RCC 7860 (cell line): Measurements from ENCODE around the gene ZNF831.

Source experiments
- DNase-seq: peaks from one replicate; pipeline ENCODE4 v3.0.0-alpha.2; 2015; ENCODE audit warnings: low spot score
- FAIRE-seq: peaks from 2 replicates; lab custom pipeline; 2012; peaks lifted over from hg19 to GRCh38; lab: Jason Lieb, UNC

Gene ZNF831

DNA sequence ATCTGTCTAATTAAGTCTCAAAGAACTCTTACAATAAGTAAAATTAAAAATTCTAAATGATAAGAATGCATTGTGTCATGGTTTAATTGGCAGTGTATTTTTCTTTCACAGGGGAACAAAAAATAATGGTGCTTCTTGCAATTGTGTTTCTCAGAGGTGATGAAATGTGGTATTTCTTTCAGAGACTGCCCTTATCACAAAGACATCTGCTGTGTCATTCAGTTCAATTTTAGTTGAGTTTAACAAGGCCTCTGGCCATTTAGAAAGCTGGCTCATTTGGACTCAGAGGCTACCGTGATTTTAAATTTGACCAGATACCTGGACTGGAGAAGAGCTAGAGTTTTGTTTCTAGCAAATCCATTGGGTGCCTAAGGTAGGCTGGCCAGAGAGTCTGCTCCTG lies 23.6 kb upstream of the ZNF831 start:
- FAIRE-seq, result no peak

DNA sequence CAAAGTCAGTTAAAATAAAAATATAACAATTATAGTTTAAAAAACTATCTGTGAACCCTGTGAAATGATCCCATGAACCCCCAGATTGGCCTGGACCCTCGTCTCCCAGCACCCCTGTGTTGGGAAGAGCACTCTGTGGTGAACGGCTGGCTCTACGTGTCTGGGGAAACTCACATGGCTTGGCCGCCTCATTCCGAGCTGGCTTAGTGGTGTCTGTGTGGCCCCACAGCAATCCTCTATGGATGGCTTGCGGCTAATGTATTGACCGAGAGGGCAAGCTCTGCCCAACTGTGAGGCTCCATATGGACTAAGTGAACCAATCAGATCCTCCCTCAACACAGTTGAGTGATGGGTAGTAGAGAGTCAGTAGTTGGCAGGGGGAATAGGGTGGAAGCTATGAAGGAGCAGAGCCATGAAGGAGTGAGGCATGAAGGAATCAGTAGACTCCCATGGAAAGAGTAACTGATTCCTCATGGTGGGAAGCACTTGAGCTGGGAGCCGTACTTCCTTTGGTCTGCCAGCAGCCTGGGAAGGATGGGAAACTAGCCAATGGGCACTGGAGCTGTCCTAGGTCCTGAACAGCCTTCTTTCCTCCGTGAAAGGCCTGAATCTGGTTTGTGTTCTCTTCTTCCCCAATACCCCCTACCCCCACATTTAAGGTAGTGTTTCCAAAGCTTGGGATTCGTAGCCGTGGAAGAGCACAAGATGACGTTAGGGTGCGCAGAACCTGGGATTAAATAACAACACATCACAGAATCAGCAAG lies 21.6 kb upstream of the ZNF831 start:
- DNase-seq (no peak), FAIRE-seq (no peak)

More for the DNA sequence above, 23.6 kb upstream of the ZNF831 start:
- no peak for DNase-seq

DNA sequence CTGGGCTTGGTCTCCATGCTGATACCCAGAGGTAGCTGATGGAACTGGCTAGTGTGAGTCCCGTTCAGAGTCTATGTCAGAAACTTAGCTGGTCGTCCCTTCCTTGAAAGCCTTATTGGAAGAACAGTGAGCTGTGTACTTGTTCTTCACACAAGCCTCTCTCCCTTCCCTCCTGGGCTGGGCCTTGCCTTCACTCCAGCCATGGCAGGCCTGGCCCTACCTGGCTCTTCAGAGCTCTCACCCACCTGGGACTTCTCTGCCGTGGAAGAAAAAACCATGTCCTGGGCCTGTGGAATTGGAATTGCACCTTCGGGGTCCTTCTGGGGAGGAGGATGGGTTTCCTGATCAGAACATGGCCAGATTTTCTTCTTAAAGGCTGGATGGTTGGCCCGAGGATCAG lies 20.3 kb upstream of the ZNF831 start:
- no peak for DNase-seq
- FAIRE-seq, result no peak

DNA sequence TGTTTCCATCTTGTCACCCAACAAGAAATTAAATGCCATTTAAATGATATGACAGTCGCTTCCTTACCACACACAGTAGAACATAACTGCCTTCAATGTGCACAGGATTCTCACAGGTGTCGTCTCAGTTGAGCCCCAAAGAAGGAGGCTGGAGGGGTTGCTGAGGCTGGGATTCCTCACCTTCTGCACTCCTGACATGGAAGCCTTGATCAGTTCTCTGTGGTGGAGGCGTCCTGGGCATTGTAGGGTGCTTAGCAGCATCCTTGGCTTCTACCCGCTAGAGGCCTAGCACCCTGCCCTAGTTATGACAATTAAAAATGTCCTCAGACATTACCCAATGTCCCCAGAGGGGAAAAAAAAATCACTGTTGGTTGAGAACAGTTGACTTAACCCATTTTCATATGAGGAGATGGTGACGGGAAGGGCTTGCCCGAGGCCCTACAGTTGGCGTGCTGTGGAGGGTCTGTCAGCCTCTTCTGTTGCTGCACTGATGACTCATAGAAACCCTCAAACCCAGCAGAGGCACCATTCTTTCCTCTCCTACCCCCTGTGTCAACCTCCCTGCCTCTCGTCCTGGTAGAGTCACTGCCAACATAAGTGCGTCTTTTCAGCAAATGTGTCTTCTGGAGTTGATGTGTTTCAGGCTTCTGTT lies 19.3 kb upstream of the ZNF831 start:
- no peak for FAIRE-seq

DNA sequence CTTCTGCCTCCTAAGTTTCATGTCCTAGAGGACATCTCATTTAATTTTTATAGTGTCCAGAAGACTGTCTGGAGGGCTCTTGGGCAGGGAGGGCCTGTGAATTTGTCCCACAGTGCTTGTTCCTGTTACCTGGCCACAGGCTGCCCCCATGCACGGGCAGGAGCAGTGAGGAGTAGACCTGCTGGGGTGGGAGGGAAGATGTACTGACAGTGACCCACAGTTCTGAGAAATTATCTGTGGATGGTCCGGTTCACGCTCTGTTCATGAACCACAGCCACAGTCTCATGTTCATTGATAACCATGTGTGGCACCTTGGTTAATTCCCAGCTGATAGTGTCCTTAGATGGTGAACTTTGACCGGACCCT lies 18.8 kb upstream of the ZNF831 start:
- no peak for DNase-seq
- FAIRE-seq, result no peak

More for the DNA sequence above, 19.3 kb upstream of the ZNF831 start:
- no peak for DNase-seq

DNA sequence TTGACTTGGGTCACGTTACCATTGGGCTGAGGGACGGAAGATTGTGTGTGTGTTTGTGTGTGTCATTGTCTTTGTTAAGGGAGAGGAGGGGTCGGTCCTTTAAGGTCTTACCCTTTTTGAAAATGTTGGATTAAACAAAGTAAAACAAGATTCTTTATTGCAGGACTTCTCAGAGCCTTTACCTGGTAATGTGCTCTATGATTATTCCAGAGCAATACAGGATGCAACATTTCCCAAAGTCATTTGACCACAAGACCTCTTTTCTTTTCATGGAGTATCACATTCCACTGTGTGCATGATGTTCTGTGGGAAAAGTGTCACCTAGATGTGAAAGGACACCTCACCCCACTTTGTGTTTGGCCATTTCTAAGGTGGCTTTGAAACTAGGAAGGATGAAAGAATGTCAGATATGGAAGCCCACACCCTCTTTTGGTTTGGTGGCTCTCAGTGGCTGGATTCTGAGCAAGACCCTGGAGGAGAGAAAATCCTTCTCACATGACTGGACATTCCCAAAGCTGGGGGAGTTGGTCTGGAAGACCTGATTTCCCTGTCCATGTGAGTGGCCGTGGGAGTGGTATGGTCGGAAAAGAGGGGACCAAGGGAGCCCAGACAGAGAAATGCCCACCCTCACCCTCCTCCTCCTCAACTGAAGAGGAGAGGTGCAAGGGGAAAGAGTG lies 18.2 kb upstream of the ZNF831 start:
- DNase-seq, result no peak
- FAIRE-seq, result no peak

DNA sequence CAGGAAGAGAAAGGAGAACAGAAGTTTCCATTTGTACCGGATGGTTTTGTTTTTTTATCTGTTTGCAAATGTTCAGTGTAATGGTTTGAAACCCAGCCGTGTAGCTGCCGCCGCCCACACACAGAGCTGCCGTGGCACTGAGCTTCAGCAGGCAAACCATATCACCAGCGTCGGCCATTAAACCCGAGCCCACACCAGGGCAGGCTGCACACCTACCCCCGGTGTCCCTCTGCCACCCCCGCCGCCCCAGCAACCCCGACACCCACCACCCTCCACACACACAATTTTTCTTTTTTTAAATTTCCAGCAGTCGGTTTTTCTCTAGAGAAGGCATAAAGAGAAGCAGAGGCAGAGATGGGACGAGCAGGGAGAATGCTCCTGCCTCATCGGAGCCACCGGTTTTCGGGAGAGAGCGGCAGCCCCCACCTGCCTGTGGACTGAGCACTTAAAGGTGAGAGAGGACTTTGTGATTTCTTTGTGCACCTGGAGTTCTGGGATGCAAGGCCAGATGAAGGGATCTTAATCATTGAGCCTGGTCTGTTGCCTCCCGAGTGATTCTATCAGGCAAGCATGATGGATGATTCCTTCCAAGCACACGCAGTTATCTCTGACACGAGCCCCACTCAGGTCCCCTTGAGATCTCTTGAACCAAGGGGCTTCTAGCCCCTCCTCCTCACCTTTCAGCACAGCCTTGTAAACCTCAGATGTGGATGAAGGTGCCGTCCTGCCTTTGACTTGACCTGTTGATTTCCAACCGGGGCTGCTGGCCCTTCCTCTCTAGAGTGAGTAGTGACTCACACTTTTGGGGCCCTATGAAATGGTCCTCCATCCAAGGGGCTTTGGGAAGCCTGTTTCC lies 17.5 kb upstream of the ZNF831 start:
- DNase-seq (no peak), FAIRE-seq (no peak)

DNA sequence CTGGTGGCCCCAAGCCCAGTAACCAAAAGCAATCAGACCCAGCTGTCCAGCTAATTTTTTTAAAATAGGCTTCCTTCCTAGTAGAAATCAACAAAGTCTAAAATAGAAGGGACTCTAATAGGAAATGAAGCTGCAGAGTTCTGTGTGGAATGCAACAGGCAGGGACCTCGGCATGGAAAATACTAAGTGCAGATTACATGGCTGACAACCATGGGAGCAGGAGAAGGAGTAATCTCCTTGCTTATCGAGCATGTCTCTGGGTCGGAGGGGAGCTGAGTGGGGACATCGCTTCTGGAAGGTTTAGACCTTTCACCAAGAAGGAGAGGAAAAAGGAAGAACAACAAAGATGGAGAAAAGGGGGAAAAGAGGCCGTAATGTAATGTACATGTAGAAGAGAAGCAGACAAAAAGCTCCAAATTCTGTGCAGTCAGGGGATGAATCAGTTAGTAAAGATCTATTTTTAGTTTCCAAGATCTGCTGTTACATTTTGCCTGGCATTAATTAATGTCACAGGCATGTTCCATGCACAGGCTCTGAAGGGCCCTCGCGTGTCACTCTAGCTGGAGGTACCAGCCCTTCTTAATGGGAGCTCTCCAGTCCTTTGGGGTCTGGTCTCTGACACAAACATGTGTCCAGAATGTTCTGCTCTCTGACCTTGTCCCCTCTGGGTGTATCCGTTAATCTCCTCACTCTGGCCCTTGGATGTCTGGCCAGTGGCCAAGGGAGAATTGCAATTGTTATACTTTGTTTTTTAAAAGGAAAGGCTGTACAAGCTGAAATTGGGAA lies 16.6 kb upstream of the ZNF831 start:
- no peak for DNase-seq
- no peak for FAIRE-seq

DNA sequence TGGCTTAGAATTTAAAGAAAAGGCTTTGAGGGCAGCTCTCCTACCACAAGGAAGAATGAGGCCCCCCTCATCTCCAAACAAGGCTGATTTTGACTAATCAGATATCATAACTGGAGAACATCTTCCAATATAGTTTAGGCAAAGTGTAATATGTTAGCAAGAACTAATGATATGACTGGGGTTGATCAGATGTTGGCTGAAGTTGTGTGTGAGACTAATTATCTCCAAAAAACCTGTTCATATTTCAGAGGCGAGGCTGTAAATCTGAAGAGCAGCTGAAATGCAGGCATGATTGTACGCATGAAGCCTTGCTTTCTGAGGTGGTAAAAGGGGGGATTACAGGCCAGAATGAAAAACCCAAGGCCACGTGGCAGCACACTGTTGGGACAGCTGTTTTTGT lies 16.0 kb upstream of the ZNF831 start:
- FAIRE-seq, result no peak

DNA sequence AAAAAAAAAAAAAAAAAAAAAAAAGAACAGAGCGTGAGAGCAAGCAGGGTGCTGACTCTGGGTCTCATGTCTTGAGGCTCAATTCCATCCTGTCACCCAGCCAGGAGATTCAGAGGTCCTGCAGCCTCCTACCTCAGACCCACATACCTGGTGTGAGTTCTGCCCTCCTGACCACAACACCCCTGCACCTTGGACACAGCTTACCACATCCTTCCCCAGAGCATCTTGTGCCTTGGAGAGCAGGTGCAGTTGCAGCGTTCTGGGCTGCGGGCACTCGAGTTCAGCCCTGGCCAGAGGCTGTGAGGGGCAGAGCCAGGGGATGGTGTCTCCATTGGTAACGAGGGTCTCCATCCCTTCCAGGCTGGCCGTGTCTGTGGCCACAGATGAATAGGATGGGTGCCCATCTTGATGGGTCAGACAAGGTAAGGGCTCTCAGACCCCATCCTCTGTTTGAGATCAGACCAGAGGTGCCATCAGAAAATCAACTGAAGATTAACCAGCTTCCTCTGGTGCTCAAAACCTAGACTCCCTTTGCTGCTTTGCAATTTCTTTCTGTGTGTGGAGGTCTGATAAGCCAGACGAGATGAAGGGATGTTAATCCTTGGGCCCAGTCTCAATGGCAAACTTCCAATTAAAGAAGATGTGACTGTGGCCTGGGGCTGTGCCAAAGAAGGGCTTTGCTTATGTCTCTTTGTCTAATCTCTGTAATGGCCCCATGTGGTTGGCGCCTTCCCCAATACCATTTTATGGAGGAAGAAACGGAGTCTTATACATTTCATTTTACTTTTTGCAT lies 14.7 kb upstream of the ZNF831 start:
- DNase-seq (no peak), FAIRE-seq (no peak)

More for the DNA sequence above, 16.0 kb upstream of the ZNF831 start:
- DNase-seq, result no peak

DNA sequence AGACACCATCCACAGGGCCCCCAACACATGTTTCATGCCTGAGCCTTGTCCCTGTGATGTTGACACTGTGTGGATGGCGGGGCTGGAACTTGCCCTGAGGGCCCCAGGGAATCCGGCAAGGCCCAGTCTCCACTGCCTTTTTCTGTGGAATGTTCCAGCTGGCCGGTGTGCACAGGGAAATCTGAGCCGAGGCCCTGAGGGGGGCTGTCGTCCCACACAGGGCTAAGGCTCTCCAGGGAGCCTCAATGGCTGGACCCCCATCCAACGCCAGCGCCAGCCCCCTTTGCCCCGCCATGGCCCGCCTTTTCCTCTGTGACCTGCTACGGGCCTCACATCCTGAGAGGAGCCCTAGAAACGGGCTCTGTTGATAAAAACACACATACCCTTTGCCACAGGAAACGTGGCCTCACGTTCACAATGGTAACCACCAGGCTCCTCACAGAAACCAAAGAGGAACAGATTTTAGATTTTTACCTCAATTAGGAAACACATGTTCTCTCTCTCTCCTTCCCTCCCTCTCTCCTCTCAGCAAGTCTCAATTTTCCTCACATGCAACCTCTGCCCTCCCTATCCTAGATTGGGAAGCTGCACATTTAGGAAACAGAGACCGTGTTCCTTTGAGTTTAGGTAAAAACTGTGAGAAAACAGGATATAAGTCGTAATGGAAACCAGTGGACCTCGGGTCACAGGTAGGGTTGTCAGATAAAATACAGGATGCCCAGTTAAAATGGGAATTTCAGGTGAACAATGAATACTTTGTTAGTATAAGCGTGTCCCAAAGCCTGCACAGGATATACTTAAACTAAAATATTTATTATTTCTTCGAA lies 13.7 kb upstream of the ZNF831 start:
- FAIRE-seq (no peak), DNase-seq (no peak)

DNA sequence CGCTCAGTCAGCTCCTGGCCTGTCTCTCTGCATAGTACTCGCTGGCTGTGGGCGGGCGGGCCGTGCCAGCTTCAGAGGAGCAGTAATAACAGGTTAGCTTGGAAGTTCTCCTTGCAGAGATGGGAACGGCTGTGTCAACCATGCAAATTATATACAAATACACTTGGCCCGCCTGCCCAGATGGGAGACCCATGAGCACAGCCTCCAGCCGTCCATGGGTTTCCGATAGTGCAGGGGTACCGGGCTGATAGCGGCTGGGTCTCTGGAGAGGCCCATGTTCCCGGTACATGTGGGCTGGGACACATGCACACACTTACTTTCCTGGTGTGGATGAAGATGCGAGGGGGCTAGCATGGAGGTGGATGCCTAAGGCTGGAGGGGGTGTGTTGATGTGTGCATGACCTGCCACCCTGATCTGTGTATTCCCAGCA lies 12.8 kb upstream of the ZNF831 start:
- DNase-seq (no peak), FAIRE-seq (no peak)

DNA sequence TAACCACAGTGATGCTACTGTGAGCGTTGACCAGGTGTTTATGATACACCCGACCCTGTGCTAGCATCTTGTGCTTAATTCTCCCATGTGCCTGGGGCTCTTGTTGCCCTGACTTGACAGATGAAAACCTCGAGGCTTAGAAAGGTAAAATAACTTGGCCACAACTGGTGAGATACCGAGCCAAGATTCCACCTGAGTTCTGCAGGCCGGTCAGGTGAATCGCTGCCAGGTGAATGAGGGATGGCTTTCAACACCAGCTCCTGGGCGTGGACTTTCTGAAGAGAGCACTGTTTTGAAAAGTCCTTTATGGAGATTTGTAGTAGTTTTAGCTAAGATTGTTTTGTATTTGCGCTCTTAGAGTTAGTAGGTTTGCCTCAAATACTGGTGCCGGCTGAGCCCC lies 12.2 kb upstream of the ZNF831 start:
- DNase-seq (no peak), FAIRE-seq (no peak)

DNA sequence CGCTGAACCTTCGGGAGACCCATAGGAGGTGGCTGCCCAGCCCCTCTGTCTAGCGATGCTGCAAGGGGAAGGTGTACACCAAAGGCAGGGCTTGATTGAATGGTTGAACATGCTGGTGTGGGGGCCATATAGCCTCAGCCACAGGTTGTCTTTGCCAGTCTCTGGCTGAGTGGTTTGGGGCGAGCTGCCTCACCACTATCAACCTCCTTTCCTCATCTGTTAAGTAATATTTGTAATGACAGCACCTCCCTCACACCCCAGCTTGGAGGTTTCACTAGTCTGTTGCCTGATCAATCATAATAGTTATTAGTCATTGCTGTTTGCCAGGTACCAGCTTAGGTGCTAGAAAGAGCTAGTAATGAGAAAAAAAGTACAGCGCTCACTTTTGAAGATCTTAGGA lies 11.8 kb upstream of the ZNF831 start:
- no peak for DNase-seq
- no peak for FAIRE-seq

DNA sequence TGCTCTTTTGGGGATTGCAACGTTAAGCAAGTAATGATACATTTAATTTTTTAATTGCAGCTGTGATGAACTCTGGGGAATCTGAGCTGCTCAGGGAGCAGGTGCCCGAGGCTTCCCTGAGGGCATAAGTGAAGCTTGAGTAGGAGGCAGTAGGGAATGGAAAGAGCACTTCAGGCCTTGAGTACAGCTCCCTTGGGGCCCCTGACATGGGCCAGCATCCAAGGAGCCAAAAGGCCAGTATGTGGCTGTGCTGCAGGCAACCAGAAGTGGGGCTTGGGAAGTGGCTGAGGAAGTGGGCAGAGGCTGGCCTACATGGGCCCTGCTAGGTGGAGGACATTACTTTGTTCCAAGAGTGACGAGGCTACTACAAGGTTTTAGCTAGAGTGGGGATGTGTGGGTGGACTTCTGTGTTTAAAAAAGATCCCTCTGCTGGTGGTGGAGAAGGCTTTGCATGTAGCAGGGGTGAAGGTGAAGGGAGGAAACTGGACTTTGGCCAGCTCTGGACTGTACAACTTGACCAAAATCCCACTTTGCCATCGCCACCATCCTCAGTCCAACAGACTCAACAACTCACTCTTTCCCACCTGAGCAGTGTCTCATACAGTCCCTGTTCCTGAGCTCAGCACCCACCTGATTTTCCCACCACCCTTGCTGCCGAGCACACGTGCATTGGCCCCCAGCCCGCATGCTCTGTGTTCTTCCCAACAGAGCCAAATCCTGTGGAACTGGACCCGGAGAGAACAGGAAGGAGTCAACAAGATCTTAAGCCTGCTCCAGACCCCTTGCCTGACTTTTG lies 10.9 kb upstream of the ZNF831 start:
- FAIRE-seq, result no peak
- no peak for DNase-seq

DNA sequence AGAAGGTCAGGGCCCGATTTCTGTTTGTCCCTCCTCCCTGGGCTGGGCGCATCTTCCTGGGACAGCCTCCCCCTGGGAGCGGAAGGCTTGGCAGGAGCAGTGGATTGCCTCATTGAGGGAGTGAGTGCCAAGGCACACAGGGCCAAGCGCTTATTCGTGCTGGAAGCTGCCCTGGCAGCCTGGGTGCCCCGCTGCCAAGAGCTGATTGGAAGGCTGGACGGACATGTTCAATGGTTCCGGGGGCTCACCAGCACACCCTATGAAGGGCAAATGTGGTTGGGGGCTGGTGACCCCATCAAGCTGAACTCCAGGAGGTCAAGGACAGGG lies 10.3 kb upstream of the ZNF831 start:
- DNase-seq, result no peak
- FAIRE-seq, result no peak

DNA sequence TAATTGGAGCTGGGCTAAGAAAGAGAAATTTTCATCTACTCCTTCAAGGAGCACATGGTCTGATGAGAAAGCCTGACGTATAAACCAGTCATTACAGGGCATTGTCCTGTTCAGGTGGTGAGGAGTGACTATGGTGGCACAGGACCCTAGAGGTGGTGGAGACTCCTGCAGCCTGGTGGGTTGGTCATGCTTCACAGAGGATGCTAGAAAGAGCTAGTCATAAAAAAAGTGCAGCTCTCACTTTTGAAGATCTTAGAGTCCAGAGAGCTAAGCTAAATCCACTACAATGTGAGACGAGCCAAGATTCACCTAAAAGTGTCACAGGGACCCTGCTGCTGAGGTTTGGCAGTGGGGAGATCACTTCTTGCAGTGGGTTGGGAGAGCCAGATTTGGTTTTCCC lies 9.8 kb upstream of the ZNF831 start:
- DNase-seq (no peak), FAIRE-seq (no peak)
